Anterior cingulate cortex (tissue), 58 donors: Measurements from ENCODE around the gene ATP6V1G3.
"Not testable (repeated sequence)": the region's sequence is repeated elsewhere in the genome, so short reads cannot be mapped to it uniquely, and the experiment has no call there.

Experiments used
- DNase-seq, 58 donors: peaks; one replicate each; lab custom pipeline; 2025; lab: John Stamatoyannopoulos, UW

The ATP6V1G3 gene, protein sequence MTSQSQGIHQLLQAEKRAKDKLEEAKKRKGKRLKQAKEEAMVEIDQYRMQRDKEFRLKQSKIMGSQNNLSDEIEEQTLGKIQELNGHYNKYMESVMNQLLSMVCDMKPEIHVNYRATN

DNA sequence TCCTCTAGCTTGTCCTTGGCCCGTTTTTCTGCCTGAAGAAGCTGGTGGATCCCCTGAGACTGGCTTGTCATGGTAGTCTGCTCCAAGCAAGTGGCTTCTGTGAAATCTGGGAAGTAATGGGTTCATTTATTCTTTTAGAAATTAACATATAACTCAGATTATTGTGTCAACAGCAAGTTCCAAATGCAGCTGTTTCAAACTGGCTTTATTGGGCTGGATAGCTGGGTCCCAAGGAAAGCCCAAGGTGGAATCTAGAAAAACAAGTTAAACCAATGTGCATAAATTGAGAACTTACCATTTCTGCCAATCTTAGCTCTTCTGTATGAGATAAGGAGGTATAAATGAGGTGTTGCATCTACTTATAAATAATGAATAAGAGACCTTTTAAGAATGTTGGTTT lies at the start of gene ATP6V1G3:
ATP6V1G3 (minus strand) TSS at position 101 of the 400 bp plus-strand sequence; CDS start at position 71, 30 bp downstream.
- no peak for DNase-seq

DNA sequence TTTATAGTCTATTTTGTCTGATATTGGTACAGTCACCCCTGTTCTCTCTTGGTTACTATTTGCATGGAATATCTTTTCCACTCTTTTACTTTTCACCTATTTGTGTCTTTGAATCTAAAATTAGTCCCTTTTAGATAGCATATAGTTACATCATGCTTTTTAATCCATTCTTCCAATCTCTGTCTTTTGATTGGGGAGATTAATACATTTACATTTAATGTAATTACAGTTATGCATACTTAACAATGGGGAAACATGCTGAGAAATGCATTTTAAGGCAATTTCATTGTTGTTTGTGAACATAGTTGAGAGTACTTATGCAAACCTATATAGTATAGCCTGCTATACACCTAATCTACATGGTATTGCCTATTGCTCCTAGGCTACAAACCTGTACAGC lies 48.4 kb upstream of the ATP6V1G3 start:
- DNase-seq = no peak

DNA sequence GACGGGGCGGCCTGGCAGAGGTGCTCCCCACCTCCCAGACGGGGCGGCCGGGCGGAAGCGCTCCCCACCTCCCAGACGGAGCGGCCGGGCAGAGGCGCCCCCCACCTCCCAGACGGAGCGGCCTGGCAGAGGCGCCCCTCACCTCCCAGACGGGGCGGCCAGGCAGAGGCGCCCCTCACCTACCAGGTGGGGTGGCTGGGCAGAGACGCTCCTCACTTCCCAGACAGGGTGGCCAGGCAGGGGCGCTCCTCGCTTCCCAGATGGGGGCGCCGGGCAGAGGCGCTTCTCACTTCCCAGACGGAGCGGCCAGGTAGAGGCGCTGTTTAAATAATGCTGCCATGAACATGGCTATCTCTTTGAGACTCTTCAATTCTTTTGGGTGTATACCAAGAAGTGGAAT lies 43.7 kb upstream of the ATP6V1G3 start:
- DNase-seq = no peak

DNA sequence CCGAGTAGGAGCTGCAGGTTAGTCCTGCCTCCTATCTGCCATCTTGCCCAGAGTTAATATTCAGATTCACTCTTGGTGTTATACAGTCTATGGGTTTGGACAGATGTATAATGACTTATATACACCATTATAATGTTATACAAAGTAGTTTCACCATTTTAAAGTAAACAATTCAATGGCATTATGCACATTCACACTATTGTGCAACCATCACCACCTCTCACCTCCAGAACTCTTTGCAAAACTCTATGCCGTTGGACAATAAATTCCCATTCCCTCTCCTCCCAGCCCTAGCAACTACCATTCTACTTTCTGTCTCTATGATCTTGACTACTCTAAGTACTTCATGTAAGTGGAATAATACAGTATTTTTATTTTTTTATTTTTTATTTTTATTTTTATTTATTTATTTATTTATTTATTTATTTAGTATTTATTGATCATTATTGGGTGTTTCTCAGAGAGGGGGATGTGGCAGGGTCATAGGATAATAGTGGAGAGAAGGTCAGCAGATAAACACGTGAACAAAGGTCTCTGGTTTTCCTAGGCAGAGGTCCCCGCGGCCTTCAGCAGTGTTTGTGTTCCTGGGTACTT lies 42.8 kb upstream of the ATP6V1G3 start:
- not testable (repeated sequence) for DNase-seq

DNA sequence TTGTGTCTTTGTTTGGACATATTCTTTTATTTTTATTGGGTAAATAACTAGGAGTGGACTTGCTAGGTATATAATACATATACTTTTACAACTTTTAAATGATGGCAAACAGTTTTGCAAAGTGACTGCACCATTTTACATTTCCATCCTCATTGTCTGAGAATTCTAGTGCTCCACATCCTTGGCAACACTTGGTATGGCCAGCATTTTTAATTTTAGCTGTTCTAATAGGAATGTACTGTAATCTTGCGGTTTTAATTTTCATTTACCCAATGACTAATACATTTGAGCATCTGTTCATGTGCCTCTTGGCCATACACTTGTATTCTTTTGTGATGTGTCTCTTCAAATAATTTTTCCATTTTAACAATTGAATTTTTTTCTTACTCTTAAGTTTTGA lies 37.0 kb upstream of the ATP6V1G3 start:
- no peak for DNase-seq

DNA sequence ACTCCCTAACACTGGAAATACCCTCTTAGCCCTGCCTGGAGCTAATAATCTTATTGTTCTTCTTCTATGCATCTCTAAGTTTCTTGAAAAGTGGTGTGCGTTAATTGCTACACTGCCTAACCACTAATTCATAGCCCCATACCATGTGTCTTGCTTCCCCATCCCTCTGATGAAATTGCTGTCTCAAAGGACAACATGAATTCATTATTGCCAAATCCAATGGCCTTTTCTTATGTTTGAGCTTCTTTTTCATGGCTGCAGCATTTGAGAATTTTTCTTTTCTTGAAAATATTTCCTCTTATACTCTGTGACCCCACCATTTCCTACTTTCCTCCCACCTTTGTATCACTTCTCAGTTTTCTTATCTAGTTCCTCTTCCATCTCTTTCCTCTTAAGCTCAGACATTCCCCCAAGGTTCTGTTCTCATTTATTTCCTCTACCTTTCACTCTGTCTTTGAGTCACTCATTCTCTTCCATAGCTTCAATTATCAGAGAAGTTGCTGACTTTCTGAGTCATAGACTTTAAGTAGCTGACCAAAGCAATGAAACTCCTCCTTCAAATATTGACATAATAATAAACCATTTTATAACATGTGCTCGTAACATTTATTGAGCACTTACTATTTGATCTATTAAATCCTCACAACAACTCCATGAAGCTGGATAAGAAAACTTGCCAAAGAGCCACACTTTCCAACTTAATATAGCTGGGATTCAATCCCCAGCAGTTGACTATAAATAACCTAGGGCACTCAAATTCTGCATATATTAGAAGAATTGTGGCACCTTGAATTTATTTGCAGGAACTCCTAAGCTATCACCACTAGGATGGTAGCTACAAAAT lies 35.5 kb upstream of the ATP6V1G3 start:
- no peak for DNase-seq

DNA sequence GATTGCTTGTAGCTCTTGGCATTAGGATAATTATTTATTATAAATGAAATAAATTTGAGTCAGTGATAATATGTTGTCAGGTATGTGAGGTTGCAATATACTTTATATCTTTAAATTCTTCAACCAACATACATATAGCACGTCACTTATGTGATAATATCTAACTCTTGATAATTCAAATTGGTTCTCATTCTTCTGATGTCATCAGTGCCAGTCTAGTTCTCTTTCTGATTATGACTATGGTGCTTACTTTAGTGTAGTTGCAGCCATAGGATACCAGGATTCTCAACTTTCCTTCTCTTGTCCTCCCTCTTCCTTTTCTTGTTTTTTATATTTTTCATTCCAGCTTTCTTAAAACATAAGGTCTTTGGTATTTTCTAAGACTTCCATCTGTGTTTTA lies 34.8 kb upstream of the ATP6V1G3 start:
- no peak for DNase-seq

DNA sequence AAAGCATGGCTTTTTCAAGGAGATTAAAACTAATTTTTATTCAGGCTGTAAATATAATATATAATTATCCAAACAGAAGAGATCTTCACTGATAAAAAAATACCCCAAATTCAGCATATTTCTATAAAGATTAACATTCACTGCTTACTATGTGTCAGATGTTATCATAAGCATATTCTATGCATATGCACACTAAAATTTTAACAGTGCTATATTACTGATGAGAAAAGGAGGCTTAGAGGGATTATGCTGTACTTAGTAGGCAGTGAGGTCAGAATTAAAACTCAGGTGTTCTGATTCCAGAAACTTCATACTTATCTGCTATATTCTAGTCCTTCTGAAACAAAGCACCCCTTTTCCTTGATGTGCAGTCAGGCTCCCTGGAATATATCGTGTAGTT lies 33.8 kb upstream of the ATP6V1G3 start:
- no peak for DNase-seq

DNA sequence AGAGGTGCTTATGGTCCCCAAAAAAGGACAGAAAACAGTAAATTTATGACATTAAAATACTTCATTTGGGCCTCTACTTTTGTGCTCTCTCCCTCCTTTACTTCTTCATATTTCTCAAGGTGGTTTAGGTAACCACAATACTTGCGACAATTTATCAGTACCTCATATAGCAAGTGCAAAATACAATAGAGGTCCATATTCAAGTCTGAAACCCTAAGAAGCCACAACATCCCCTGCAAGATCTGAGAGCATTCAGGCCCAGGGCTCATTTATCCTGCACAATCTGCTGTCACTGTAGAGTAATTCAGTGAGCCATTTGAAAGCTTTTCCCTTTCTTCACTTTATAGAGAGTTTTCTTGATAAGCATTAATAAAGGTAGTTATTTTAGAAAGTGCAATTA lies 24.2 kb upstream of the ATP6V1G3 start:
- DNase-seq = no peak

DNA sequence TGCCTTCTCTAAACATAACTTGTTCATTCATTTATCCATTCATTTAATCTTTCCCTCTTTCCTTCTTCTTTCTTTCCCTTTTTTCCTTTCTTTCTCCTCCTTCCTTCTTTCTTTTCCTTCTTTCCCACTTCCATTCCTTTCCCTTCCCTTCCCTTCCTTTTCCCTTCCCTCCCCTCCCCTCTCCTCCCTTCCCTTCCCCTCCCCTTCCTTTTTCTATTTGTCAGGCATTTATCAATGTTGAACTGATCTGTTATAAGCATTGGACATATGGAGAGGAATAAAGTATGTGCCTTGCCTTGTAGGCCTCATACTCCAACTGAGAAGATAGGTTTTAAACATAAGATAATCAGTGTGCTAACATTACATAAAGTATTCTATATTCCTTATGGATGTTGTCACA lies 23.7 kb upstream of the ATP6V1G3 start:
- DNase-seq = no peak

DNA sequence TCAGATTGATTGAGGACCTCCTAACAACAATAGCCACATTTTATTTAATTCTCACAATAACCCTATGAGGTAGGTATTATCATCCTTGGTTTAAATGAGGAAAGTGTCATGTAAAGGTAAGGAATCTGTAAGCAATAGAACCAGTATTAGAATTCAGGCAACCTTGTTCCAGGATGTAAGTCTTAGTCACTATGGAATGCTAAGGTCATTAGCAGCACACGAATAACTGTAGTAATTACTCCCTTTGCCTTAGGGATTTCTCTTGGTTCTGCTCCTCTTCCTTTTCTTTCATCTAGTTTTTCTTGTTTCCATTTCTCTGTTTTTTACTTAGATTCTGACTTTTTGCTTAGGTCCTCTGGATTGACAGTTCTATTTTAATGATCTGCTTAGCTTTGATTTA lies 23.1 kb upstream of the ATP6V1G3 start:
- no peak for DNase-seq

DNA sequence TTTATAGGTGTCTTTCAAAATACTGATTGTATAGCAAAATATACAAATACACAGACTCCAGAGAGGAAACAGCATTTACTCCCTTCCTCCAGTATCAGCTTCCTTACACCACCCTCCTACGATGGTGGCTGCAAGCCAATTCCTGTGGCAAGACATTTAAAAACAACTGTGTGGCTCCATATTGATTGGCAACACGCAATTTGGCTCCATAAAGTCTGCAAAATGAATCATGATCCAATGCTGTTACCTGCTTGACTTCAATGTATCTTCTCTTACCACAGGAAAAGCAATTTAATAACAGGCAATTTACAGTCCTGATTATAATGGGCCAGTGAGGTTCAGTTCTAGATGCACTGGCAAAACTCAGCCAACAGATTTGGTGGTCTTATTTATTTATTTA lies 19.7 kb upstream of the ATP6V1G3 start:
- no peak for DNase-seq

DNA sequence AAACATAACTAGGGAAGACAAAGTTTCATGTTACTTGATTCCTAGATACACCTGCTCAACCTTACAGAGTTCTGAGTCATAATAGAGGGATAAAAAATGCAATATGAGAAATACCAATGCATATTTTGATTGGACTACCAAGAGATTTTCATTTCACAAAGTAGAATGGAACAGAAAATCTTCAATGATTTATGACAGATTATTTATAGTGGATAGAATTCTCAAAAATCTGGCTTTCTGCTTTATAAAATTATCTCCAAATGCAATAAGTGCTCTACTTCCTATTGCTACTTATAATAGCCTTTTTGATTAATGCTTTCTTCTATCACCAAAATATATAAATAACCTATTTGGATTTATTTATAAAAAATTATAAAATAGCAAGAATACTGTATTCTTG lies 18.9 kb upstream of the ATP6V1G3 start:
- DNase-seq = no peak

DNA sequence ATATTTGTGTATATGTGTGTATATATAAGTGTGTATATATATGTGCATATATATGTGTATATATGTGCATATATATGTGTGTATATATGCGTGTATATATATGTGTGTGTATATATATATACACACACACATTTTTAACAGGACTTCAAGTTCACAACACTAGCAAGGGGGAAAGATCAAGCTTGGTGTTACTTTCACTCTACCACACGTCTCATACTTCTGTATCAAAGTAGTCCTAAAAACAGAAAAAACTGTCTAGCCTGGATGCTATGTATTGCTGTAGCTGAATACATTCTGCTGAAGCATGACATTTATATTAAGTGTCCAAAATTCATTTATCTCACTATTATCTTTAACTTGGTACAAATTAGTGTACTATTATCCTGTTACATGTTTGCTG lies 17.9 kb upstream of the ATP6V1G3 start:
- DNase-seq = no peak

DNA sequence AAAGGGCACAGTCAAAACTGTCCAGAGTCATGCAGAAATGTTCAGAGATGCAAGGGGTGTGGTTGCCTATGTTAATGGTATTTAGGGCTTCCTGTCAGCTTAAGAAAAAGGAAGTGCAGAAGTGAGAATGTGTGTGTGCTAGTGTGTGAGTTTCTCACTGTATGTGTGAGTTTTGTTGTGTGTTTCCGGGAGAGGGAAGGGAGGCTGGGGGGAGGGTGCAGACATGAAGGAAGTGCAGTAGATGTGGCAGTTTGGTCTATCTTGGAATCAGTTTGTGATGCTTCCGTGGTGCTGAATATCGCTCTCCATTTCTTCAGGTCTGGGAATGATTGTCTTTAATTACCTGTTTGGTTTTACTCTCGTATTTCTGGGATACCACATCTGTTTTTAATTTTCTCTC lies 16.5 kb upstream of the ATP6V1G3 start:
- DNase-seq = peak in 1 of 58 donors; percentile 4

DNA sequence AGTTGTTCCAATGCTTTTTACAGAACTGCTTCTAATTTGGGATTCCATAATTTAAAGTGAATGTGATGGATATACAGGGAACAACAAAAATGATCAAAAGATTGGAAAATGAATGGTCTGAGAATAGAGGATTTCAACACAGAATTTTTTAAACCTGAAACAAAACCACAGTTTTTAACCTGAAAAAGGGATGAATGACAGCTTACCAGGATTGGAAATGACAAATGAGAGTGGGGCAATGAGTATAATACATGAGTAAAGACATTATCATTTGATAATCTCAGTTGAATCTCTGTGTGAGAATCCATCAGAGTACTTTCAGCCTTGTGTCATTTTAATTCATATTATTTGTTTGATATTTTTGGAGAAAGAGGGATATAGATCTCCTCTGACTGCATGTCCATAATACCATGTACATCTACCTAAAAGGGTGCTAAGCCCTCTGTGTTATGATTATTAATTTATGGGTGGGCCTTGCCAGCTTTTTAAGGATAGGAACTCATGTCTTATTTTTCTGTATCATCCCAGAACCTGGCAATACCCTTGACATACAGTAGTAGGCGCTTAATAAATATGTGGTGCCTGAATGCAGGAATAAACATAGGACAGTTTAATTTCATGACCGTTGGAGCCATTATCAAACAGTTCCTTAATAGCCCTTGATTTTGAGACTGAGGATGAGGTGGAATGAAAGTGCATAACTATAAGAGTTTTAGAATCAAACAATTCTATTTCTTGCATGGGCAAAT lies 12.4 kb upstream of the ATP6V1G3 start:
- DNase-seq = no peak

DNA sequence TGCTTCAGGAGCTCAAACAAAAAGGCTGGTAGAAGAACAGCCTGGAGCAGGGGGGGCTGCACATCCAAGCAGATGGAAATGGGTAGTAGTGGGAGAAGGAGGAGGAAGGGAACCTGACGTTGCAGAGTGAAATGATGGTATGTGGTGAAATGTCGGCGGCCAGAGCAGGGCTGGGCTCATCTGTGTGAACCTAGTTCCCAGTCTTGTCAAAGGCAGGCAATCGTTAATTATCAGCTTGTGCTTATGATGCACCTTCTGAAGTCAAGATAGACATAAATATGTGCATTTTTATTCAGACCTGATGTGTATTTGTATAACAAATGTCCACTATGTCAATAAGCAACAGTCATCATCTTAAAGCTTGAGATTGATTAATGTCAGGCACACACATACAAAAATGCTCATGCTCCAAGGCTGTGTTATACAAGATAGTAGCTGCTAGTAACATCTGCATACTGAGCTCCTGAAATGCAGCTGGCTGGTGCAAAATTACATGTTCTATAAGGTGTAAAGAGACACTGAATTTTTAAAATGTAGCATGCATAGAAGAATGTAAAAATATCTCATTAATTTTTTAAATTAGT lies 10.6 kb upstream of the ATP6V1G3 start:
- no peak for DNase-seq

DNA sequence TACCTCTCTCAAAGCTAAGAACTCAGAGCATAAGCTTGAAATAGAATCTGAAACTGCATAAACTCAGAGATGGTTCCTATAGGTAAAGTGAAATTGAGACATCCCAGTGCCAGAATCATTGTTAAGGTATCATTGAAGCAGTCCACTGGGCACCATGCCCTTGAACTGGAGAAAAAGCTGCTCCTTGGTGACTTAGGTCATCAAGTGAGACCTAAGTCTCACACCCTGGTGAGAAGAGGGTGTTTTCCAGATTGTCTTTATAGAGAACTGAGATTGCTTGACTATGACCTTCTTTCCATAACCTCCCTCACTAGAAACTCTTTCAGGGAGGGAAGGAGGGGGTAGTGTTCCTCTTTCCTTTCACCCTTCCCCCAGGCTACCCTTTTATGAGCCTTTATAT lies 9.4 kb upstream of the ATP6V1G3 start:
- DNase-seq = no peak

DNA sequence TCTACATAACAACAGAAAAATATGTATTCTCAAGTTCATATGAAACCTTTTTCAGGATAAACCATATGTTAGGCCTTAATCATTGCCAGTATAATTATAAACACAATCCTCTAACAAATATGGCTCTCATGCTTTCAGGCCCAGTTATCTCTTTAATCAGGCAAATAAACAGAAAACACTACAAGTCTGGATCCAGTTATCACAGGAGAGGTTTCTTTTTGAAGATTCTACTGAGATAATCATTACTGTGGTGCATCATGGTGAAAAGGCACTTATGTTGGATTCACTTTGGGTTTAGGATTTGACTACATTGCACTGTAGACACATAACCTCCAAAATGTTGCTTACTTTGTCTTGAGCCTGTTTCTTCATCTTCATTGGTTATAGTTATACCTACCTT lies 8.4 kb upstream of the ATP6V1G3 start:
- DNase-seq = no peak

DNA sequence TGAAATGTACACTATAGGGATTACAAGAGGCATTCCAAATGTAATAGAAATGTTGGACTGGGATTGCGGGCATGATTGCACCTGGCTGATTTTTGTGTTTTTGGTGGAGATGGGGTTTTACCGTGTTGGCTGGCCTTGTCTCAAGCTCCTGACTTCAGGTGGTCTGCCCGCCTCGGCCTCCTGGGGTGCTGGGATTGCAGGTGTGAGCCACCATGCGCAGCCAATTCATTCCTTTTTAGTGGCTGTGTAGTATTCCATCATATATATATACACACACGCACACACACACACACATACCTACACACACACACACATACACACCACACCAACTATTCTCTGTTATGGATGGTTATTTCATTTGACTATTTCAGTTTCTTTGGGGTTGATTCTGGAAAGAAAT lies 4.7 kb upstream of the ATP6V1G3 start:
- DNase-seq = no peak

DNA sequence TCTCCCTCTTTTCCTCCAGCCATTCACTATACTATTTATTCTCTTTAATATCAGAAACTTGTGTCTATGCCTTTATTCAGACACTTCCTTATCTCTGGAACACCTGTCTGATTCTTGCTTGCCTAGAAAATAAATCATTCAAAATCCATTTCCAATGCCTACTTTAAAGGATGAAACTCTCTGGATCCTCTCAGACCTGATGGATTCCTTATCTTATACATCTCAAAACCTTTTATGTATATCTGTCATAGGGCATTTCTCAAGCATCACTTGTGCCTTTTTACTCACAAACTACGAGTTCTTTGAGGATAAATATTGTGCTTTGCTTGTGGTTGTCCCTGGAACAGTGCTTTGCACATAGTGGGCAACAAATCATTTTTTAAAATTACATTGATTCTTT lies 3.8 kb upstream of the ATP6V1G3 start:
- no peak for DNase-seq
